ENCODE results near the gene AKT2.

DNA sequence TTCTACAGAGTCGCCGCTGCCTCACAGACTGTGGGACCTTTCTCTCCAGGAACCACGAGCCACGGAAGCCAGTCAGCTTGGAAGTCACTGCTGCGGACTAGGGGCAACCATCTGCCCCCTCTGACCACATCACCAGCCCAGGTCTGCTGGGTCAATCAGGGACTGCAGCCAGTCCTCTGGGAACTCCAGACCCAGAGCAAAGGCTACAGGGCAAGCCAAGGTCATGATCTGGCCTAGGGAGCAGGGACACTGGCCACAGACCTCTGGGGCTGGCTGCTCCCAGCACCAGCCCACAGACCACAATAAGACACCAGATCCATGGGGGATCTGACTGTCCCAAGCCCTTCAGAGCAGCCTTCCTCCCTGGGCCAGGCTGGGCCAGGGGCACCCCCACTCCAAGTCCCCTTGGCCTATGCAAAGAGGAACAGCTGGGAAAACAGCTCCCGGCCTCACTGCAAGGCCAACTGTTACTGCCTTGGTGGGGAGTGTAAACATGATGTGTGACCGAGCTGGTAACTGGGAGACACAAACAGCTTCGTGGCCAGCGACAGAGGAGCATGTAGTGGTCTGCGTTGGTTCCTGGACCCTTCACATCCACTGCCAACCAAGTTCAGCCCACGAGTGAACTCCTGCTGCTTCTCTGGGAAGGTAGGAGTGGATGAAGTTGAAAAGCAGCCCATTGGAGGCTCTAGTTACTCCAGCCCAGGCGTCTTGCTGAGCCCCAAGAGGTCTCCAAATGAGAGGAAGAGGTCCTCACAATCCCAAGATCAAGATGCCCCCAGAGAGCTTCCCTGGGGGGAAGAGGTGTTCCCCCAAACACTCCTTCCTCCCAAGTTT, 1.5 kb downstream of the AKT2 start:
- TF ChIP-seq, protein P1, sequence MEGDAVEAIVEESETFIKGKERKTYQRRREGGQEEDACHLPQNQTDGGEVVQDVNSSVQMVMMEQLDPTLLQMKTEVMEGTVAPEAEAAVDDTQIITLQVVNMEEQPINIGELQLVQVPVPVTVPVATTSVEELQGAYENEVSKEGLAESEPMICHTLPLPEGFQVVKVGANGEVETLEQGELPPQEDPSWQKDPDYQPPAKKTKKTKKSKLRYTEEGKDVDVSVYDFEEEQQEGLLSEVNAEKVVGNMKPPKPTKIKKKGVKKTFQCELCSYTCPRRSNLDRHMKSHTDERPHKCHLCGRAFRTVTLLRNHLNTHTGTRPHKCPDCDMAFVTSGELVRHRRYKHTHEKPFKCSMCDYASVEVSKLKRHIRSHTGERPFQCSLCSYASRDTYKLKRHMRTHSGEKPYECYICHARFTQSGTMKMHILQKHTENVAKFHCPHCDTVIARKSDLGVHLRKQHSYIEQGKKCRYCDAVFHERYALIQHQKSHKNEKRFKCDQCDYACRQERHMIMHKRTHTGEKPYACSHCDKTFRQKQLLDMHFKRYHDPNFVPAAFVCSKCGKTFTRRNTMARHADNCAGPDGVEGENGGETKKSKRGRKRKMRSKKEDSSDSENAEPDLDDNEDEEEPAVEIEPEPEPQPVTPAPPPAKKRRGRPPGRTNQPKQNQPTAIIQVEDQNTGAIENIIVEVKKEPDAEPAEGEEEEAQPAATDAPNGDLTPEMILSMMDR (IDR thresholded peaks at IDR 0.05) = no peak
- peak; percentile 34 to 70 (median 62) for TF ChIP-seq POLR2A (IDR thresholded peaks at IDR 0.05)

Measured in body of pancreas (tissue), 4 donors.